Stimulated activated naive CD8-positive, alpha-beta T cell treated with anti-CD3 and anti-CD28 coated beads, Interleukin-15, Interleukin-2, amounts not matched to agents 100 U/mL and 50 U/mL, for 24 hours (primary cell): ENCODE results near the gene SLC22A2.

ENCODE experiments used
- ATAC-seq: fragments of 150-1000 bp; cut with Tn5 transposase; one replicate; pipeline ENCODE4 v1.10.0; 2021
- DNase-seq: peaks from one replicate; pipeline ENCODE4 v3.0.0; 2021

The SLC22A2 gene

GRCh38 chr6:160273750-160274149 lies 15.1 kb upstream of the SLC22A2 start:
- DNase-seq: no peak
- no peak for ATAC-seq

GRCh38 chr6:160273196-160273595 lies 14.6 kb upstream of the SLC22A2 start:
- DNase-seq (no peak), ATAC-seq (no peak)

- no peak for DNase-seq
- no peak for ATAC-seq
Measured at GRCh38 chr6:160272707-160273106, 14.1 kb upstream of the SLC22A2 start.

- ATAC-seq (no peak), DNase-seq (no peak)
Measured at GRCh38 chr6:160270347-160270746, 11.7 kb upstream of the SLC22A2 start.

- no peak for ATAC-seq
- no peak for DNase-seq
Measured at GRCh38 chr6:160269771-160270170, 11.2 kb upstream of the SLC22A2 start.

GRCh38 chr6:160269023-160269521 lies 10.5 kb upstream of the SLC22A2 start:
- ATAC-seq (no peak), DNase-seq (no peak)

- DNase-seq: no peak
Measured at GRCh38 chr6:160267102-160267501, 8.5 kb upstream of the SLC22A2 start.

GRCh38 chr6:160265869-160266476 lies 7.4 kb upstream of the SLC22A2 start:
- ATAC-seq (no peak), DNase-seq (no peak)

More at GRCh38 chr6:160267102-160267501, 8.5 kb upstream of the SLC22A2 start:
- ATAC-seq: no peak

GRCh38 chr6:160264061-160264612 lies 5.5 kb upstream of the SLC22A2 start:
- DNase-seq (no peak), ATAC-seq (no peak)

GRCh38 chr6:160263196-160263939 lies 4.7 kb upstream of the SLC22A2 start:
- ATAC-seq (no peak), DNase-seq (no peak)

GRCh38 chr6:160261991-160262680 lies 3.5 kb upstream of the SLC22A2 start:
- no peak for ATAC-seq
- DNase-seq: no peak

- DNase-seq (no peak), ATAC-seq (no peak)
Measured at GRCh38 chr6:160260803-160261450, 2.3 kb upstream of the SLC22A2 start.

GRCh38 chr6:160260367-160260766 lies 1.7 kb upstream of the SLC22A2 start:
- no peak for ATAC-seq

GRCh38 chr6:160259598-160259997 lies 977 bp upstream of the SLC22A2 start:
- DNase-seq (no peak), ATAC-seq (no peak)

More at GRCh38 chr6:160260367-160260766, 1.7 kb upstream of the SLC22A2 start:
- DNase-seq: no peak

GRCh38 chr6:160259143-160259425 lies 463 bp upstream of the SLC22A2 start:
- ATAC-seq (no peak), DNase-seq (no peak)

GRCh38 chr6:160256445-160256844 lies 2.2 kb downstream of the SLC22A2 start:
- DNase-seq (no peak), ATAC-seq (no peak)

GRCh38 chr6:160254467-160255312 lies 3.9 kb downstream of the SLC22A2 start:
- no peak for ATAC-seq

GRCh38 chr6:160253714-160254113 lies 4.9 kb downstream of the SLC22A2 start:
- no peak for ATAC-seq
- no peak for DNase-seq

More at GRCh38 chr6:160254467-160255312, 3.9 kb downstream of the SLC22A2 start:
- DNase-seq: no peak

GRCh38 chr6:160253292-160253691 lies 5.3 kb downstream of the SLC22A2 start:
- no peak for DNase-seq
- ATAC-seq: no peak

- ATAC-seq: no peak
Measured at GRCh38 chr6:160252073-160252813, 6.4 kb downstream of the SLC22A2 start.

GRCh38 chr6:160249671-160250070 lies 8.9 kb downstream of the SLC22A2 start:
- DNase-seq: no peak
- ATAC-seq: no peak

More at GRCh38 chr6:160252073-160252813, 6.4 kb downstream of the SLC22A2 start:
- DNase-seq: no peak
